HG03558 (cell line): ENCODE measurements around the gene SAP30L.

Source experiments
- ATAC-seq: cut with Tn5 transposase; IDR thresholded peaks from one replicate; pipeline ENCODE4 v1.9.1; 2021; ENCODE audit warnings: moderate number of reproducible peaks; ENCODE audit not compliant: unreplicated experiment; ENCODE audit errors: extremely low read depth

SAP30L gene

DNA sequence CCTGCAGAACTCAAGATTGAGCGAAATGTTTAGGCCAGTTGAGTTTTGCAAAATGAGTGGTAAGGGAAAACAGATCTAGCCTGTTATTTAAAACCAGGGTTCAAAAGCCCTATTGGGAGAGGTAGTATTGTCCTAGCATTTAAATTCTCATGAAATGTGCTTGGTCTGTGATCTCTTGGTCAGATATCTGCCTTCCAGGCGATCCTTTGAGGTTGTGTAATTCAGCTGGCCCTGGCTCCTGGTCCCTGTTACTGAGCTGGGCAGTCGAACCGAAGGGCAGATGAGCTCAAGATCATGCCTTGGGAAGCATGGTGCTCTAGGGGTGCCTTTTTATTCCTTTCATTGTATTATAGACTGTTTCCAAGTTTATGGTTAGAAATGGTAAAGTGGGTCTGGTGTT lies 14.4 kb downstream of the SAP30L start:
- ATAC-seq, result no peak

- no peak for ATAC-seq
Measured at GRCh38 chr5:154461531-154461930, 15.7 kb downstream of the SAP30L start.

DNA sequence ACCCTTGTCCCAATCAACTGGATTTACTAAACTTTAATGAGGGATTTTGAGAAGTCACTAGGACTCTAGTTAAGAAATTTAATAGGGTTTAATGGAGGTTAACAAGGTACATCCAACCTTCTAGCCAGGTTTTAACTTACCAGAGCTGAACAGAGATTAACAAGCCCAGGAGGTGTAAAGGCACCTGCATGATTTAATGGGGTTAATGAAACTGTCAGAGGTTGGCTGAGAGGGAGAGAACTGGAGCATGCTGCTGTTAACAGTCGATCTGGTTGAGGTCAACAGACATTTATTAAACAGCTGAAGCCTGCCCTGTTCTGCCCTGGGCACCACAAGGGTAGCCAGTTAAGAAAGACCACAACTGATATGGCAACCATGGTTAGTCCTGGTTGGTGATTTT lies 18.6 kb downstream of the SAP30L start:
- ATAC-seq, result no peak

- no peak for ATAC-seq
Measured at GRCh38 chr5:154465169-154465568, 19.4 kb downstream of the SAP30L start.

DNA sequence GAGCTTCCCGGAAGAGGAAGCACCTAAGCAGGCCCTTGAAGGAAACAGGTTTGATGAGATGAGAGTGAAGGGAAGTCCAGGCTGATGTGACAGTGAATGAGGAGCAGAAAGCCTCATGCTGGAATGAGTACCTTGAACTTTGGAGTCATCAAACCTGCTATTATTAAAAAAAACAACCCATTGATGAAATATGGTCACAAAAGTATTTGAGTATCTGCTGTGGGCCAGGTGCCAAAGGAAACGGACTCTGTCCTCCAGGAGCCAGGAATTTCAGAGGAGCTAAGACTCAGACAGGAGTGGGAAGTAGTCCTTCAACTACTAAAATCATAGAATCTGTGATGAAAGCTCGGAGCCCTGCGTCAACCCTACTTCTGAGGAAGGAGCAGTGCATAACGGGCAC lies 20.4 kb downstream of the SAP30L start:
- no peak for ATAC-seq

GRCh38 chr5:154466671-154467070 lies 20.9 kb downstream of the SAP30L start:
- no peak for ATAC-seq

DNA sequence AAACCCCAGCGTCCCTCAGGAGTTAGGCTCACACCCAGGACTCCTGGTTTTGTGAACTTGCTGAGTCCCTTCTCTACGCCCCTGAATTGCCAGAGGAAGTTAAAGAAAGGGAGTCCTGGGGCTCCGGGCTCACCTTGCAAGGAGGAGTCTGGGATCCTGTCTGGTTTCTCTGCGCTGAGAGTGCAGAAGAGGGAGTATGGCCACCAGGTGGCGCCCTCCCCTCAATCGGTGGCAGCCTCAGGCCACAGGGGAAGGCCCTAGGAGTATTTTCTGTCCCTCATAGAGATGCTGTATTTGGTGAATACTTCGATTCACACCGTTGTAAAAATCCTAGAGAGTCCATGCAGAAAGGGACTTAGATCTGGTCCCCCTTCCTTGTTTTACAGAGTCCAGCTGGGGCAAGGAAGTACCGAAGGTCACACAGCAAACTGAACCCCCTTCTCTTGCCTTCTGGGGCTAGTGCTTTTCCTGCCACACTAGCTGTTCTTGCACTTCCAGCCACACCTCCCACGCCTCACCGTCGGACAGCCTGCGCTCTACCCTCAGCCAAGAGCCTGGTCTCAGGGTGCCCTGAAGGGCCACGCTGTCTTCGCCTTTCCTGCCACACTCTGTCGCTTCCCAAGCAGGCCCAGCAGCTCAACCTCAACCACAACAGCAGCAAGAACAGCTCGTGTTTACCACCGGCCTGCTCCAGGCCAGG lies 22.0 kb downstream of the SAP30L start:
- peak; percentile 70 for ATAC-seq

GRCh38 chr5:154470137-154470536 lies 24.3 kb downstream of the SAP30L start:
- no peak for ATAC-seq

- ATAC-seq, result no peak
Measured at GRCh38 chr5:154470947-154471870, 25.4 kb downstream of the SAP30L start.

DNA sequence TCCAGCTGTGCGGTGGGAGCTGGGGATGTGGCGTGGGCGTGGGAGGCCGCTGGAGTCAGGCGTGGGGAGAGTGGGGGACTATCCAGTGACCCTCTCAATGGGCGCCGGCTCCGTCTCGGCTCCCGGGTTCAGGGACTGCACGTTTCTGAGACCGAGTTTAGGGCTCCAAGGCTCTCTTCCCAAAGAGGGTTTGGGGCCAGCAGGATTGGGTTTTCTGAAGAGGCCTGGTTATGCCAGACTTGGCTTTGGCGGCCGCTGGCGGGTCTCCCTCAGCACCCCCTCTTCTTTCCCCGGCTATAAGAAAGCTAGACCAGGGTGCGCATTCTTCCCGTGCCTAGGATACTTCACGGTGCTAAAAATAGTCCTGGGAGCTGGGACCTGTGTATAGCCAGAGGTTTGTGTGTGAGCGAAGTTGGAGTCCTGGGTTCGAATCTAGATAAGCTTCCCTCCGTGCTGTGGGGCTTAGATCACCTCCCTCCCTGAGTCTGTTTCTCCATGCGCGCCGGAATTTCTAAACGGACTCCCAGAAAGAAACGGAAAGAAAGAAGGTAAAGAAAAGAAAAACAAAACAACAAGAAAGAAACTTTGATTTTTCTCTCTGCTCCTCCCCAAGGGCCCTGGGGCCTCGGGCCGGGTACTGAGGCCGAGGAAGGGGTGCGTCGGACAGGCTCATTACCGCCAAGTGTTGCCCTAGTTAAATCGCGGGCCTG lies 27.2 kb downstream of the SAP30L start:
- no peak for ATAC-seq

- no peak for ATAC-seq
Measured at GRCh38 chr5:154473581-154474283, 27.9 kb downstream of the SAP30L start.

DNA sequence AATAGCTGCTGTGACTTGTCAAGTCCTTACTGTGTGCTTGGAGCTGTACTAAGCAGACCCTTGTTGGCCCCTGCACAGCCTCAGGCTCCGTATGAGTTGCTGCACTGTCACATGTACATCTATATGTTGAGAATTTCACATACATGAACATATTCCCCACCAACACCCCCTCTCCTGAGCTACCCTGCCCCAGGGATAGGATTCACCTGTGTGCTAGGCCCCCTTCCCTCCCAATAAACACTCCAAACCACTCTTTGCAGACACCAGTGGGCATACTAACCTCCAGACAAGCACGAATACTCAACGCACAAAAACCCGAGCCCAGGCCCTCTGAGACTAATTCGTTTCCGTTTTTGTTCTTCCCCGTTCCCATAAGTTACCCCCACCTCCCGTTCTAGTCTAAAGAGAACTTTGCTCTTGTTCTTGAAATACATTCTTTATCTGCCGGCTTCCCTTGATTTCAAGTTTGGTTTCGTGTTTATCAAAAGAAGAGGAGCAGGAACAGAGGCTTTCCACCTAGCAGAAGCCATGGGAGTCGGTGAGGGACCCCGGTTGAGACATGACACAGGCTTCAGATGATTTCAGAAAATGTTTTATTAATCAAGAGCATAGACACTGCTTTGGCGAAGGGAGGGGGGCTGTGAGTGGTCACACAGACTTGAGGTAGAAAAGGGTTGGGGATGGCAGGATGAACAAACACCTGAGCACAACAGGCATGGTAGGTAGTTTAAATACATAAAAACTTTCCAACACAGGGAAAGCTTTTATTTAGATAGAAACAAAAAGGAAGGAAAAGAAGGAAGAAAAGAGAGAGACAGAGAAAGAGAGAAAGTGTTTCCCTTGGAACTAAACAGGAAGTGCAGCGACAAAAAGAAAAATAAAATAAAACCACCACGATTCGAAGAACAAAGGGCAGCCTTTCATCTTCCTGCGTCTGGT lies 28.9 kb downstream of the SAP30L start:
- no peak for ATAC-seq

DNA sequence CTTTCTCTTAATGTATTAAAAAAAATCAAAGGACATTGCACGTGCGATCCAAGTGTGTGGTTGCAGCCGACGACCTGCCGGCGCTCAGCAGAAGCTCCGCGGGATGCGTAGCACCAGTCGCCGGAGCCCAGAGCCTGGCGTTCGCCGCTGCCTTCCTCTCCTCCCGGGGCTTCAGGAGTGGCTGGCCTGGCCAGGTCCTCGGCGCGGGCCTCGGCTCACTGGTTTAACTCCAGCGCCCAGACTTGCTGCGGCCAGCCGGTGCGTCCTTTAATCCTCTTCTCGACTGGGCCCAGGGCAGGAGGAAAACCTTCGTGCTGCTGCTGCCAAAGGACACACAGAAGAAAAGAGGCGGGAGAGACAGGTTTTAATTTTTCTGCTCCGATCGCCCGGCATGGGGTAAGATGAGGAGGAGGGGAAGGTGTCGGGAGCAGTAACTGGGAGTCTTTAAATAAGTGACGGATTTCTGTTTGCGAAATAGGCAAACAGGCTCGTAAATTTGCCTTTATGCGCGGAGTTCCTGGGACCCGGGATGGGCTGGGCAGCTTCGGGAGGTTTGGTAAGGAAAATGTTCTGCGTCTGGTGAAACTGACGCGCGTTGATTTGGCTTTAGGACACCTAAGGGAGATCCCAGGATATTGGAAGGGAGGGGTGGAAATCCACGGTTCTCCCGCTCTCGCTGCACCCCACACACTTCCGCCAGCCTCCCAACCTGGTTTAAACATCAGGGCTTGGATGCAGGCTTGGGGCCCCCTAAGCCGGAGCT lies 30.0 kb downstream of the SAP30L start:
- no peak for ATAC-seq

GRCh38 chr5:154476354-154477205 lies 30.8 kb downstream of the SAP30L start:
- ATAC-seq, result no peak

GRCh38 chr5:154477382-154478223 lies 31.8 kb downstream of the SAP30L start:
- no peak for ATAC-seq

DNA sequence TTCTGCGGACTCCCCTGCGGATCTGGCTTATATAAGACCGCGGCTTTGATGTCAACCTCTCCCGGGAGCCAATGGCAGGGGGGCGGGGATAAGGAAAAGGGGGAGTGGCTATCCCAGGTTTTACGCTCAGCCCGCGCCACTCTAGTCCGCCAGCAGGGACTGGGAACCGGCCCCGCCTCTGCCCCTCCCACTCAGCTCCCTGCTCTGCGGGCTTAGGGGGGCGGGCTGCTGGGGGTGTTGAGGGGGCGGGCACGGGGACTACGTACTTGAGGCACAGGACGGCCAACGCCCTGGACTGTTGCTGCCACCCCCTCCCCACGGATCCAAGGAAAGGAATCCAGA lies 32.4 kb downstream of the SAP30L start, which contains the start of gene HAND1:
TSS of gene HAND1 (minus strand) at position 4 of the 342 bp plus-strand sequence. CDS start 219 bp downstream, outside the sequence.
- no peak for ATAC-seq

GRCh38 chr5:154478752-154479159 lies 33.0 kb downstream of the SAP30L start:
- no peak for ATAC-seq
